ENCODE data around the gene PDIA3.
"Not testable (repeated sequence)": the region's sequence is repeated elsewhere in the genome, so short reads cannot be mapped to it uniquely, and the experiment has no call there.

Gene PDIA3

DNA sequence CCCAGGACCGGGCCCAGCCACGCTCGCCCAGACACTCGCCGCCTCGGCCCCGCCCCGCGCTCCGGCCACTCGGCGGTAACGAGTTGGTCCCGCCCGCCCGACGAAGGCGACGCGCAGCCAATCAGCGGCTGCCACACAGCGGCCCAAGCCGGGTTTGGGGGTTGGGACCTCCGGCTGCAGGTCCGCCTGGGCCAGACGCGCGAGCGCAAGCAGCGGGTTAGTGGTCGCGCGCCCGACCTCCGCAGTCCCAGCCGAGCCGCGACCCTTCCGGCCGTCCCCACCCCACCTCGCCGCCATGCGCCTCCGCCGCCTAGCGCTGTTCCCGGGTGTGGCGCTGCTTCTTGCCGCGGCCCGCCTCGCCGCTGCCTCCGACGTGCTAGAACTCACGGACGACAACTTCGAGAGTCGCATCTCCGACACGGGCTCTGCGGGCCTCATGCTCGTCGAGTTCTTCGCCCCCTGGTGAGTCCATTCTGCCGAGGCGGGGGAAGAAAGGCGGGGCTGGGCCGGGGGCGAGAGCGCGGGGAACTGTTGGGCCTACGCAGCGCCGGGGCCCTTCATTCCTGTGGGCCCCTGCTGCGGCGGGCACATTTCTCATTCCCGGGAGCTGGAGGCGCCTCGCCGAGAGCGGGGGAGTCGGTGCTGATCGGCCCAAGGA is at the start of gene PDIA3:
PDIA3 (plus strand) TSS at position 194 of the 658 bp plus-strand sequence; CDS start at position 296, 102 bp downstream.
- H3K27me3 ChIP-seq (ENCODE audit: low read length); H3K9me2 ChIP-seq (replicated peaks; ENCODE audit: insufficient read depth, low read length); H4K20me1 ChIP-seq (ENCODE audit: low read depth, low read length); H2AFZ ChIP-seq (ENCODE audit: low read depth, low read length, severe bottlenecking); H3K36me3 ChIP-seq (ENCODE audit: low read length); H3K9me3 ChIP-seq (ENCODE audit: insufficient read depth, low read length): not testable (repeated sequence)
- Histone ChIP-seq H3F3A (ENCODE audit: insufficient read depth) (peaks cover 39% of the 10 kb centered on the region), H3K4me3 (ENCODE audit: insufficient read depth, low read length, poor library complexity, severe bottlenecking) (peak within 1 kb of the TSS; percentile 90), H3K79me2 (ENCODE audit: insufficient read depth, low read length) (peaks cover 51% of the 10 kb centered on the region), H3K27ac (ENCODE audit: low read depth, low read length) (peak within 1 kb of the TSS; percentile 78), H3K9ac (ENCODE audit: low read length) (peak within 1 kb of the TSS; percentile 98), H3K4me2 (ENCODE audit: low read depth, low read length, poor library complexity, severe bottlenecking) (peak within 1 kb of the TSS; percentile 98)

DNA sequence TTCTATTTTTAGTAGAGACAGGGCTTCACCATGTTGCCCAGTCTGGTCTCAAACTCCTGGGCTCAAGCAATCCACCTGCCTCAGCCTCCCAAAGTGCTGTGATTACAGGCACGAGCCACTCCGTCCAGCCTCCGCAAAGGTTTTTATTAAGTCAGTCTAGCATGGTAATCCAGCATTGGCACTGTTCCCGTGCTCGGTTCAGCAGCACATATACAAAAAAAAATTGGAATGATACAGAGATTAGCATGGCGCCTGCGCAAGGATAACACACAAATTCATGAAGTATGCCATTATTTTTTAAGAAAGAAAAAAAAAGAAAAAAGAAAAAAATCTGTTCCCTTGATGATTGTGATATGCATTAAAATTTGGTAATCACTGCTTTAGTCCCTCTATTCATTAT is 44.1 kb upstream of the PDIA3 start:
- Histone ChIP-seq H3K4me2 (ENCODE audit: low read depth, low read length, poor library complexity, severe bottlenecking) (no peak overlapping the region), H3K27me3 (ENCODE audit: low read length) (no peaks in the 10 kb centered on the region), H3K4me3 (ENCODE audit: insufficient read depth, low read length, poor library complexity, severe bottlenecking) (no peak overlapping the region), H3F3A (ENCODE audit: insufficient read depth) (no peaks in the 10 kb centered on the region), H3K9me3 (ENCODE audit: insufficient read depth, low read length) (no peaks in the 10 kb centered on the region), H3K36me3 (ENCODE audit: low read length) (no peaks in the 10 kb centered on the region), H2AFZ (ENCODE audit: low read depth, low read length, severe bottlenecking) (no peak overlapping the region), H3K9me2 (replicated peaks; ENCODE audit: insufficient read depth, low read length) (no peaks in the 10 kb centered on the region), H3K79me2 (ENCODE audit: insufficient read depth, low read length) (no peaks in the 10 kb centered on the region), H4K20me1 (ENCODE audit: low read depth, low read length) (no peaks in the 10 kb centered on the region), H3K27ac (ENCODE audit: low read depth, low read length) (no peak overlapping the region), H3K9ac (ENCODE audit: low read length) (no peak overlapping the region)
- TF ChIP-seq, protein P1, sequence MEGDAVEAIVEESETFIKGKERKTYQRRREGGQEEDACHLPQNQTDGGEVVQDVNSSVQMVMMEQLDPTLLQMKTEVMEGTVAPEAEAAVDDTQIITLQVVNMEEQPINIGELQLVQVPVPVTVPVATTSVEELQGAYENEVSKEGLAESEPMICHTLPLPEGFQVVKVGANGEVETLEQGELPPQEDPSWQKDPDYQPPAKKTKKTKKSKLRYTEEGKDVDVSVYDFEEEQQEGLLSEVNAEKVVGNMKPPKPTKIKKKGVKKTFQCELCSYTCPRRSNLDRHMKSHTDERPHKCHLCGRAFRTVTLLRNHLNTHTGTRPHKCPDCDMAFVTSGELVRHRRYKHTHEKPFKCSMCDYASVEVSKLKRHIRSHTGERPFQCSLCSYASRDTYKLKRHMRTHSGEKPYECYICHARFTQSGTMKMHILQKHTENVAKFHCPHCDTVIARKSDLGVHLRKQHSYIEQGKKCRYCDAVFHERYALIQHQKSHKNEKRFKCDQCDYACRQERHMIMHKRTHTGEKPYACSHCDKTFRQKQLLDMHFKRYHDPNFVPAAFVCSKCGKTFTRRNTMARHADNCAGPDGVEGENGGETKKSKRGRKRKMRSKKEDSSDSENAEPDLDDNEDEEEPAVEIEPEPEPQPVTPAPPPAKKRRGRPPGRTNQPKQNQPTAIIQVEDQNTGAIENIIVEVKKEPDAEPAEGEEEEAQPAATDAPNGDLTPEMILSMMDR (IDR thresholded peaks at IDR 0.05; ENCODE audit: insufficient read depth, low read length, poor library complexity, severe bottlenecking) = no peak
- TF ChIP-seq EZH2phosphoT487 (conservative IDR thresholded peaks at IDR 0.05; ENCODE audit: low read length) = no peak

DNA sequence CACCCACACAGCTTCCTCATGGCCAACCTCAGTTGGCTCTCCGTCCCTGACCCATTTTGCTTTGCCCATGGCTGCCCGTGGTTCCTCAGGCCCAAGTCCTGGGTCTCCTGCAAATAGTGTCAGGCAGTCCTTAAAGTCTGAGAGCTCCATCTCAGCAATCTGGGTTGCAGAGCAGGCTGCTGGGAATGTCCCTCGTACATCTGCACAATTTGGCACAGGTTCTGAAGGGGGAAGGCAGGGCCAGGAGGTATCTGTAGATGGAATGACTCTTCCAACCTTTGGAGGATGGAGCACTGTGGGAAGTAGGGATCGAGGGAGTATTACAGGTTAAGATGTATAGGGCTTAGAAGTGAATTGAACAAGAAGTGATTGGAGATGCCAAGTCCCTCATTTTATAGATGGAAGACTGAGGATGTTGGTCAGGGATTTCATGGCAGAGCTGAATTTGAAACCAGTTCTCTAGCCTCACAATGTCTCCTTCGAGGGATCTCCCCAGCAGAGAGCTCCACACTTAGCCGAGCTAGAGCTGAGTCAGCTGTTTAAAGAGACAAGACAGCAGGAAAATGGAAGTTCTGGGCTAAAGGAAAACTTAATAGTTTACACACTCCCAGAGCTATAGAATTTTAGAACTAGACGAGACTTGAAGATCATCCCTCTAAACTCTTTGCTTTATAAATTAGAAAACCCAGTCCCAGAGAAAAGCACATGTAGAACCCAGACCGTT is 43.4 kb upstream of the PDIA3 start:
- no peak overlapping the region for H3K9ac ChIP-seq (ENCODE audit: low read length)
- H2AFZ ChIP-seq (ENCODE audit: low read depth, low read length, severe bottlenecking) = no peak overlapping the region
- no peak overlapping the region for H3K27ac ChIP-seq (ENCODE audit: low read depth, low read length)
- no peak overlapping the region for H3K4me2 ChIP-seq (ENCODE audit: low read depth, low read length, poor library complexity, severe bottlenecking)
- H4K20me1 ChIP-seq (ENCODE audit: low read depth, low read length) = no peaks in the 10 kb centered on the region
- no peaks in the 10 kb centered on the region for H3K79me2 ChIP-seq (ENCODE audit: insufficient read depth, low read length)
- H3F3A ChIP-seq (ENCODE audit: insufficient read depth) = no peaks in the 10 kb centered on the region
- H3K27me3 ChIP-seq (ENCODE audit: low read length) = no peaks in the 10 kb centered on the region
- H3K4me3 ChIP-seq (ENCODE audit: insufficient read depth, low read length, poor library complexity, severe bottlenecking) = no peak overlapping the region
- H3K9me3 ChIP-seq (ENCODE audit: insufficient read depth, low read length) = no peaks in the 10 kb centered on the region
- H3K36me3 ChIP-seq (ENCODE audit: low read length) = no peaks in the 10 kb centered on the region
- TF ChIP-seq EZH2phosphoT487 (conservative IDR thresholded peaks at IDR 0.05; ENCODE audit: low read length) = no peak
- TF ChIP-seq, protein P1 (IDR thresholded peaks at IDR 0.05; ENCODE audit: insufficient read depth, low read length, poor library complexity, severe bottlenecking) = no peak
- H3K9me2 ChIP-seq (replicated peaks; ENCODE audit: insufficient read depth, low read length) = no peaks in the 10 kb centered on the region

DNA sequence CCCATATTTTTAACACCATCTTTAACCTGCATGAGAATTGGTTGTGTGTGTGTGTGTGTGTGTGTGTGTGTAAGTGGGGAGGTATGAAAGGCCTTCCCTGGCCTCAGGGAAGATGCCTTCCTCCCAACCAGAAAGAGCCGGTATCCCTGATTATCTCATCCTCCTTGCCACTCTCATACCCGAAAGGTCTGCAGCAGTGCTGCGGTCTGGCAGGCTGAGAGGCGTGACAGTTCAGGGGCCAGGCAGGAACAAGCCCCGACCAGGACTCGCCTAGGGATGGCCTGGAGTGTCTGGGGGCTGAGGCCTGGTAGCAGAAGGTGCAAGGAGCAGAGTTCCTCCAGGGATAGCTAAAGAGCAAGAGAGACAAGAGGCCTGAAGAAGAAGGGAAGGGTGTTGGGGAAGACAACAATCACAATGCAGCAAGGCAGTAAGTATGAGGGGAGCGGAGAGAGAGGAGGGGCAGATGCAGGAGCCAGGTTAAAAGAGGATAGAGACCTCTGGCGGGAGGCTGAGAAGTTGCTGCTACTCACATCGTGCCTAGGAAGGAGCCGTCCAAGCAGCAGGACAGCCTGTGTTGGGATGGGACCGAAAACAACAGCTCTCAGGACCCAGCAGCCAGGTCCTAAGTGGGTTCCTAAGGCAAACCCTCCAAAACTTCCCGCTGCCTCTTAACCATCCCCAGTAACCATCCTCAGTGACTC is 35.7 kb upstream of the PDIA3 start:
- not testable (repeated sequence) for H3K27ac ChIP-seq (ENCODE audit: low read depth, low read length); H3K4me3 ChIP-seq (ENCODE audit: insufficient read depth, low read length, poor library complexity, severe bottlenecking); H3K79me2 ChIP-seq (ENCODE audit: insufficient read depth, low read length); H3K9me2 ChIP-seq (replicated peaks; ENCODE audit: insufficient read depth, low read length); H2AFZ ChIP-seq (ENCODE audit: low read depth, low read length, severe bottlenecking); H3K4me2 ChIP-seq (ENCODE audit: low read depth, low read length, poor library complexity, severe bottlenecking); H4K20me1 ChIP-seq (ENCODE audit: low read depth, low read length); H3F3A ChIP-seq (ENCODE audit: insufficient read depth); H3K27me3 ChIP-seq (ENCODE audit: low read length); H3K9ac ChIP-seq (ENCODE audit: low read length); H3K36me3 ChIP-seq (ENCODE audit: low read length); H3K9me3 ChIP-seq (ENCODE audit: insufficient read depth, low read length)
